Gastroesophageal sphincter (tissue), 4 donors: ENCODE data around the gene FAM219A. TPM values are rescaled to one million over a fixed set of nuclear protein-coding genes. Genes with fewer than 3 reads are reported as not detected.
"Not testable (repeated sequence)": the region's sequence is repeated elsewhere in the genome, so short reads cannot be mapped to it uniquely, and the experiment has no call there.

Source experiments
- ATAC-seq: fragments of 150-250 bp; one replicate; pipeline ENCODE4 v1.9.1; 2016; ENCODE audit warnings: mild to moderate bottlenecking, moderate library complexity
- H3K27ac ChIP-seq, 4 donors: fragments of 200-600 bp; sonication (generic) in 3 of 4; 1 replicate in 3 of 4; 2 replicates in 1 of 4; pipeline ENCODE4 v1.5.1; 2016 to 2019
- H3K27me3 ChIP-seq: fragments of 200-600 bp; sonication (generic); one replicate; pipeline ENCODE4 v1.5.1; 2019
- H3K36me3 ChIP-seq, 2 donors: fragments of 200-600 bp; sonication (generic); one replicate each; pipeline ENCODE4 v1.5.1; 2019; ENCODE audit warnings: control low read depth in 1 of 2
- H3K4me1 ChIP-seq, 3 donors: fragments of 200-600 bp; sonication (generic); 1 replicate in 2 of 3; 2 replicates in 1 of 3; pipeline ENCODE4 v1.5.1; 2016 to 2019; ENCODE audit warnings: control low read depth in 2 of 3
- H3K4me3 ChIP-seq, 2 donors: fragments of 200-600 bp; sonication (generic); one replicate each; pipeline ENCODE4 v1.5.1; 2019; ENCODE audit warnings: mild to moderate bottlenecking in 1 of 2, moderate library complexity in 1 of 2
- H3K9me3 ChIP-seq, 3 donors: fragments of 200-600 bp; sonication (generic); one replicate each; pipeline ENCODE4 v1.5.1; 2017 to 2019; ENCODE audit warnings: control low read depth in 2 of 3
- CTCF ChIP-seq, 4 experiments: fragments of 200-600 bp in 2 of 4; fragments of 450-650 bp in 2 of 4; sonication (generic) in 1 of 4; IDR thresholded peaks; one replicate each; pipeline ENCODE4 v1.5.1; 2017 to 2019; ENCODE audit warnings: antibody characterized with exemption in 4 of 4, mild to moderate bottlenecking in 2 of 4, moderate library complexity in 2 of 4
- EP300 ChIP-seq: sonication (generic); formaldehyde crosslinking; IDR thresholded peaks from one replicate; pipeline ENCODE4 v1.6.1; 2017; ENCODE audit warnings: antibody characterized with exemption, mild to moderate bottlenecking
- POLR2A ChIP-seq, 2 donors: fragments of 450-650 bp; IDR thresholded peaks; one replicate each; pipeline ENCODE4 v1.6.1; 2017; ENCODE audit warnings: antibody characterized with exemption in 2 of 2, mild to moderate bottlenecking in 2 of 2, moderate library complexity in 1 of 2
- POLR2AphosphoS5 ChIP-seq: sonication (generic); formaldehyde crosslinking; IDR thresholded peaks from one replicate; pipeline ENCODE4 v1.6.1; 2017; ENCODE audit warnings: antibody characterized with exemption
- WGBS, 2 donors: methylation state at CpG; one replicate each; pipeline ENCODE4 v1.1.5; 2018; ENCODE audit warnings: low coverage in 1 of 2; 5-methylcytosine and 5-hydroxymethylcytosine counted together
- total RNA-seq, 4 donors: library from RNA; depleted of rRNA; stranded (reverse); fragments of >200 nt; gene quantifications; one replicate each; pipeline ENCODE4 v1.1.0, GENCODE V29; 2016

Gene FAM219A
- total RNA-seq, 4 donors from 2014 or later = 11.2 to 18.4 (median 13.4) TPM

- H3K36me3 ChIP-seq = no peaks in the 10 kb centered on the region
- peaks cover 0 to 29% (median 0%) of the 10 kb centered on the region in 3 donors for H3K4me1 ChIP-seq
- no peaks in the 10 kb centered on the region for H3K27me3 ChIP-seq
- no peak for ATAC-seq
- TF ChIP-seq EP300 = no peak
- no peak for TF ChIP-seq POLR2A (IDR thresholded peaks at IDR 0.05)
- no peak for TF ChIP-seq POLR2AphosphoS5
- no peak for TF ChIP-seq CTCF (IDR thresholded peaks at IDR 0.05)
- H3K9me3 ChIP-seq = no peaks in the 10 kb centered on the region
- no peak overlapping the region for H3K4me3 ChIP-seq
- H3K27ac ChIP-seq = no peak overlapping the region
These were observed 11.9 kb downstream of the FAM219A start for GRCh38 chr9:34446468-34446891.

- Histone ChIP-seq H3K27ac (no peak overlapping the region), H3K9me3 (no peaks in the 10 kb centered on the region), H3K4me3 (no peak overlapping the region), H3K36me3 (peaks cover 0 to 10% of the 10 kb centered on the region in 2 donors), H3K4me1 (peaks cover 0 to 34% (median 0%) of the 10 kb centered on the region in 3 donors), H3K27me3 (no peaks in the 10 kb centered on the region)
- TF ChIP-seq CTCF (IDR thresholded peaks at IDR 0.05) (no peak), POLR2A (IDR thresholded peaks at IDR 0.05) (no peak), POLR2AphosphoS5 (no peak), EP300 (no peak)
- ATAC-seq = no peak
These were observed 14.4 kb downstream of the FAM219A start for GRCh38 chr9:34443976-34444375.

- no peak overlapping the region for H3K4me3 ChIP-seq
- TF ChIP-seq EP300 (no peak), POLR2AphosphoS5 (no peak)
- WGBS, 2 donors = 46 to 90% methylated on average over 2 of the region's 2 CpGs
- no peak for ATAC-seq
- H3K27me3 ChIP-seq = no peaks in the 10 kb centered on the region
- peaks cover 0 to 14% of the 10 kb centered on the region in 2 donors for H3K36me3 ChIP-seq
- H3K4me1 ChIP-seq = peaks cover 0 to 34% (median 0%) of the 10 kb centered on the region in 3 donors
- no peaks in the 10 kb centered on the region for H3K9me3 ChIP-seq
- no peak overlapping the region for H3K27ac ChIP-seq
These were observed 14.8 kb downstream of the FAM219A start for GRCh38 chr9:34443533-34443932.

GRCh38 chr9:34442770-34443169 is 15.6 kb downstream of the FAM219A start:
- TF ChIP-seq POLR2A (IDR thresholded peaks at IDR 0.05) (no peak), CTCF (IDR thresholded peaks at IDR 0.05) (no peak), POLR2AphosphoS5 (no peak), EP300 (no peak)
- no peaks in the 10 kb centered on the region for H3K27me3 ChIP-seq
- peaks cover 0 to 34% (median 0%) of the 10 kb centered on the region in 3 donors for H3K4me1 ChIP-seq
- 91 to 100% methylated on average over 1 of the region's 1 CpG for WGBS, 2 donors
- no peaks in the 10 kb centered on the region for H3K9me3 ChIP-seq
- H3K36me3 ChIP-seq = peaks cover 0 to 22% of the 10 kb centered on the region in 2 donors
- no peak for ATAC-seq
- H3K27ac ChIP-seq = no peak overlapping the region
- no peak overlapping the region for H3K4me3 ChIP-seq

- peaks cover 0 to 25% of the 10 kb centered on the region in 2 donors for H3K36me3 ChIP-seq
These were observed 18.4 kb downstream of the FAM219A start for GRCh38 chr9:34440017-34440416.

GRCh38 chr9:34438465-34438864 is 19.9 kb downstream of the FAM219A start:
- WGBS, 2 donors = 100% methylated on average over 3 of the region's 4 CpGs; no CpG with 5 or more reads in 1 of the 2 donors
- H3K27me3 ChIP-seq, H3K27ac ChIP-seq, H3K9me3 ChIP-seq, ATAC-seq, H3K4me3 ChIP-seq: not testable (repeated sequence)
- H3K4me1 ChIP-seq = peaks cover 0 to 24% (median 0%) of the 10 kb centered on the region in 3 donors
- peaks cover 0 to 25% of the 10 kb centered on the region in 2 donors for H3K36me3 ChIP-seq

More at GRCh38 chr9:34440017-34440416, 18.4 kb downstream of the FAM219A start:
- H3K27ac ChIP-seq = no peak overlapping the region
- TF ChIP-seq EP300 (no peak), CTCF (IDR thresholded peaks at IDR 0.05) (no peak), POLR2A (IDR thresholded peaks at IDR 0.05) (no peak), POLR2AphosphoS5 (no peak)
- no peak overlapping the region for H3K4me3 ChIP-seq
- peaks cover 0 to 34% (median 0%) of the 10 kb centered on the region in 3 donors for H3K4me1 ChIP-seq
- no peaks in the 10 kb centered on the region for H3K27me3 ChIP-seq
- no peak for ATAC-seq
- H3K9me3 ChIP-seq = no peaks in the 10 kb centered on the region

- WGBS, 2 donors = no CpG with 5 or more reads among the region's 28 CpGs
These were observed 20.5 kb downstream of the FAM219A start for GRCh38 chr9:34437926-34438307.

More at GRCh38 chr9:34437926-34438307, 20.5 kb downstream of the FAM219A start:
- H3K36me3 ChIP-seq = peaks cover 0 to 25% of the 10 kb centered on the region in 2 donors
- not testable (repeated sequence) for ATAC-seq, H3K9me3 ChIP-seq, H3K4me3 ChIP-seq, H3K27me3 ChIP-seq, H3K27ac ChIP-seq
- peaks cover 0 to 22% (median 0%) of the 10 kb centered on the region in 3 donors for H3K4me1 ChIP-seq
